HAP-1 (cell line): ENCODE results near the gene NAGS.
"Not testable (repeated sequence)": the region's sequence is repeated elsewhere in the genome, so short reads cannot be mapped to it uniquely, and the experiment has no call there.

Experiments
- DNase-seq, 2 experiments: peaks; one replicate each; pipeline ENCODE4 v3.0.0-alpha.2; 2016 to 2020; ENCODE audit warnings: low spot score in 2 of 2
- H3K27me3 ChIP-seq: fragments of 250-450 bp; sonication (Bioruptor Pico); 2 replicates; pipeline ENCODE4 v1.5.1; 2020; ENCODE audit warnings: low read depth, mild to moderate bottlenecking, moderate library complexity
- H3K36me3 ChIP-seq: fragments of 250-450 bp; sonication (Bioruptor Pico); replicated peaks from 2 replicates; pipeline ENCODE4 v1.5.1; 2020; ENCODE audit warnings: mild to moderate bottlenecking
- H3K4me1 ChIP-seq: fragments of 250-450 bp; sonication (Bioruptor Pico); 2 replicates; pipeline ENCODE4 v1.5.1; 2020; ENCODE audit warnings: mild to moderate bottlenecking
- H3K4me3 ChIP-seq: fragments of 250-450 bp; sonication (Bioruptor Pico); 2 replicates; pipeline ENCODE4 v1.5.1; 2020; ENCODE audit warnings: mild to moderate bottlenecking, moderate library complexity
- H3K9me3 ChIP-seq: fragments of 250-450 bp; sonication (Bioruptor Pico); 2 replicates; pipeline ENCODE4 v1.5.1; 2020; ENCODE audit warnings: mild to moderate bottlenecking, moderate library complexity
- in situ Hi-C: fragments of 300-500 bp; cut with MboI; formaldehyde crosslinking; loops from 3 replicates; pipeline ENCODE4 v1.14.3; 2020; ENCODE audit warnings: low sequenced_read_pairs, inconsistent platforms, mixed read lengths

NAGS gene

GRCh38 chr17:43992641-43993040 is 11.8 kb upstream of the NAGS start:
- in situ Hi-C loops = loop anchor here (5.0 kb wide), 1 partner anchor 50 kb away; the partner anchor contains the start of gene PPY
- Histone ChIP-seq H3K27me3 (no peaks in the 10 kb centered on the region; the same call in 1 of the 2 replicates), H3K4me1 (peaks cover 5% of the 10 kb centered on the region; the same call in 1 of the 2 replicates), H3K36me3 (no peaks in the 10 kb centered on the region), H3K9me3 (no peaks in the 10 kb centered on the region), H3K4me3 (no peak overlapping the region)
- DNase-seq = no peak

GRCh38 chr17:43994272-43995149 is 9.9 kb upstream of the NAGS start:
- Histone ChIP-seq H3K9me3 (no peaks in the 10 kb centered on the region), H3K4me1 (peaks cover 5% of the 10 kb centered on the region; the same call in 1 of the 2 replicates), H3K36me3 (no peaks in the 10 kb centered on the region), H3K4me3 (peak overlapping the region; percentile 34), H3K27me3 (no peaks in the 10 kb centered on the region)
- peak; percentile 50 to 89 for DNase-seq
- in situ Hi-C loops = loop anchor here (5.0 kb wide), 1 partner anchor 52 kb away; the partner anchor contains the start of gene PPY

GRCh38 chr17:43995150-43995471 is 9.3 kb upstream of the NAGS start:
- H3K4me1 ChIP-seq = peaks cover 5% of the 10 kb centered on the region; the same call in 1 of the 2 replicates
- H3K27me3 ChIP-seq = no peaks in the 10 kb centered on the region
- DNase-seq = no peak
- H3K36me3 ChIP-seq = no peaks in the 10 kb centered on the region
- H3K4me3 ChIP-seq = peak overlapping the region; percentile 34
- no peaks in the 10 kb centered on the region for H3K9me3 ChIP-seq
- in situ Hi-C loops = no loop called here

- DNase-seq, H3K27me3 ChIP-seq, H3K4me3 ChIP-seq, in situ Hi-C loops, H3K4me1 ChIP-seq, H3K9me3 ChIP-seq, H3K36me3 ChIP-seq: not testable (repeated sequence)
These were observed 7.2 kb upstream of the NAGS start for GRCh38 chr17:43997180-43997579.

- H3K4me3 ChIP-seq = no peak overlapping the region
- peaks cover 5% of the 10 kb centered on the region; the same call in 1 of the 2 replicates for H3K4me1 ChIP-seq
- H3K27me3 ChIP-seq = no peaks in the 10 kb centered on the region
- H3K9me3 ChIP-seq = no peaks in the 10 kb centered on the region
- no peak for DNase-seq
- no peaks in the 10 kb centered on the region for H3K36me3 ChIP-seq
- in situ Hi-C loops = no loop called here
These were observed 5.9 kb upstream of the NAGS start for GRCh38 chr17:43998552-43998951.

GRCh38 chr17:43999024-43999423 is 5.4 kb upstream of the NAGS start:
- Histone ChIP-seq H3K4me3 (no peak overlapping the region), H3K27me3 (no peaks in the 10 kb centered on the region), H3K4me1 (peaks cover 5% of the 10 kb centered on the region; the same call in 1 of the 2 replicates), H3K36me3 (no peaks in the 10 kb centered on the region), H3K9me3 (no peaks in the 10 kb centered on the region)
- in situ Hi-C loops = no loop called here
- no peak for DNase-seq

GRCh38 chr17:44000141-44000860 is 4.1 kb upstream of the NAGS start:
- no peak for DNase-seq
- H3K9me3 ChIP-seq = no peaks in the 10 kb centered on the region
- H3K36me3 ChIP-seq = no peaks in the 10 kb centered on the region
- H3K27me3 ChIP-seq = no peaks in the 10 kb centered on the region
- no peaks in the 10 kb centered on the region for H3K4me1 ChIP-seq
- in situ Hi-C loops = no loop called here
- no peak overlapping the region for H3K4me3 ChIP-seq

GRCh38 chr17:44000871-44001460 is 3.5 kb upstream of the NAGS start:
- Histone ChIP-seq H3K36me3 (no peaks in the 10 kb centered on the region), H3K27me3 (no peaks in the 10 kb centered on the region), H3K9me3 (no peaks in the 10 kb centered on the region), H3K4me3 (no peak overlapping the region), H3K4me1 (no peaks in the 10 kb centered on the region)
- in situ Hi-C loops = no loop called here
- DNase-seq = no peak

GRCh38 chr17:44001461-44001920 is 2.9 kb upstream of the NAGS start:
- H3K4me1 ChIP-seq = peaks cover 4% of the 10 kb centered on the region; the same call in 1 of the 2 replicates
- H3K9me3 ChIP-seq = no peaks in the 10 kb centered on the region
- in situ Hi-C loops = no loop called here
- no peaks in the 10 kb centered on the region for H3K27me3 ChIP-seq
- DNase-seq = no peak
- H3K36me3 ChIP-seq = no peaks in the 10 kb centered on the region
- H3K4me3 ChIP-seq = no peak overlapping the region

GRCh38 chr17:44002141-44002848 is 2.1 kb upstream of the NAGS start:
- Histone ChIP-seq H3K4me3 (no peak overlapping the region), H3K36me3 (no peaks in the 10 kb centered on the region), H3K27me3 (no peaks in the 10 kb centered on the region), H3K4me1 (peaks cover 4% of the 10 kb centered on the region; the same call in 1 of the 2 replicates), H3K9me3 (no peaks in the 10 kb centered on the region)
- no peak for DNase-seq
- in situ Hi-C loops = no loop called here

GRCh38 chr17:44004761-44005526 is 522 bp downstream of the NAGS start:
- Histone ChIP-seq H3K36me3 (no peaks in the 10 kb centered on the region), H3K27me3 (no peaks in the 10 kb centered on the region), H3K4me3 (no peak overlapping the region), H3K9me3 (no peaks in the 10 kb centered on the region), H3K4me1 (peaks cover 7% of the 10 kb centered on the region; the same call in 1 of the 2 replicates)
- no peak for DNase-seq
- in situ Hi-C loops = no loop called here

GRCh38 chr17:44005527-44006271 is 1.3 kb downstream of the NAGS start:
- no peaks in the 10 kb centered on the region for H3K27me3 ChIP-seq
- in situ Hi-C loops = no loop called here
- H3K9me3 ChIP-seq = no peaks in the 10 kb centered on the region
- peak overlapping the region; percentile 66 for H3K4me3 ChIP-seq
- DNase-seq = no peak
- peaks cover 7% of the 10 kb centered on the region; the same call in 1 of the 2 replicates for H3K4me1 ChIP-seq
- H3K36me3 ChIP-seq = peaks cover 4% of the 10 kb centered on the region; the same call in 1 of the 2 replicates
